ENCODE measurements around the gene PTPRB.
"Not testable (repeated sequence)": the region's sequence is repeated elsewhere in the genome, so short reads cannot be mapped to it uniquely, and the experiment has no call there.

PTPRB gene

DNA sequence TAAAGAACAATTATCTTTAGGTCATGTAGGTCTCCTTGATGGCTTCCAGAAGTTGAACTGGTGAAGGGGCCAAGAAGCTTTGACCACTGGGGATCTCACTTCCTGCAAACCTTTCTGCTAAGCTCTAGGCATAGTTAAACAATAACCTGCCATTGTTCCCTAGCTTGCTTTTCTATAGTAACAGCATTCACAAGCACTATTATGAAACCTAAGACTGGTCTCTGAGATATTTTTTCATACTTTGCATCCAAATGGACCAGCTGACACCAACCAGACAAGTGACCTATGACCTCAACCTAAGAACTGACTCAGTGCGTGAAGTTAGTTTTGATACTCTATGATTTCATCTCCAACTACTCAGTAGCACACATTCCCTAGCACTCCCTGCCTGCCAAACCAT lies 129.1 kb downstream of the PTPRB start (continued):
- TF ChIP-seq, protein P1, sequence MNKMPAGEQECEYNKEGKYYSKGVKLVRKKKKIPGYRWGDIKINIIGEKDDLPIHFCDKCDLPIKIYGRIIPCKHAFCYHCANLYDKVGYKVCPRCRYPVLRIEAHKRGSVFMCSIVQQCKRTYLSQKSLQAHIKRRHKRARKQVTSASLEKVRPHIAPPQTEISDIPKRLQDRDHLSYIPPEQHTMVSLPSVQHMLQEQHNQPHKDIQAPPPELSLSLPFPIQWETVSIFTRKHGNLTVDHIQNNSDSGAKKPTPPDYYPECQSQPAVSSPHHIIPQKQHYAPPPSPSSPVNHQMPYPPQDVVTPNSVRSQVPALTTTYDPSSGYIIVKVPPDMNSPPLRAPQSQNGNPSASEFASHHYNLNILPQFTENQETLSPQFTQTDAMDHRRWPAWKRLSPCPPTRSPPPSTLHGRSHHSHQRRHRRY (tag by site-specific recombination; IDR thresholded peaks at IDR 0.05): no peak
- TF ChIP-seq ZNF558 (tag by site-specific recombination; IDR thresholded peaks at IDR 0.05) (no peak), ZSCAN23 (tag by site-specific recombination; IDR thresholded peaks at IDR 0.05) (no peak), ZNF777 (tag by site-specific recombination; IDR thresholded peaks at IDR 0.05; ENCODE audit: borderline replicate concordance) (no peak), ZNF146 (tag by site-specific recombination; IDR thresholded peaks at IDR 0.05) (no peak), ZNF157 (tag by site-specific recombination; IDR thresholded peaks at IDR 0.05) (no peak), ZNF140 (tag by site-specific recombination; IDR thresholded peaks at IDR 0.05) (no peak)

DNA sequence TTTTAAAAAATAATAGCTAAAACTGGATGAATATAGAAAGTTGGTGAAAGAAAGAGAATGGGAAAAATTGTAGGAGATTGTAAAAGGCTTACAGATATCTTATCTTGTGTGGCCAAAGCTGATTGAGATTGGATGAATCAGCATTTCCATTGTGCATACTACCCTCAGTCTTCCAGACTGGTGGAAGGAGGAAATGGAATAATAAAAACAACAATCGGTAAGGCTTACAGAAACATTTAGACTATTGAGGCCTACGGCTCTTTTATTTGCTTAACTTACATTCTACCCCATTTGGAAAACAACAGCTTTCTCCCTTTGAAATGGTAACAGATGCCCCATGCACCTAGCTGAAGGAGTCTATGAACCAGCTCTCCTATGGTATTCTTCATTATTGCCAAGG lies 129.8 kb downstream of the PTPRB start:
- POLR2A ChIA-PET: interaction anchor here (0.6 kb wide), 1 partner anchor 141 kb away, joined by 3 read pairs; the partner anchor contains the start of gene KCNMB4
- no peaks in the 10 kb centered on the region for H3K4me1 ChIP-seq (ENCODE audit: control insufficient read depth, insufficient read depth, low read length)
- no peaks in the 10 kb centered on the region for H3K36me3 ChIP-seq (ENCODE audit: control insufficient read depth in 2 of 2, insufficient read depth in 1 of 2, low read length in 2 of 2)
- no peak overlapping the region for H3K27ac ChIP-seq (ENCODE audit: extremely low read depth, low read depth, low read length)
- no peak overlapping the region for H3K4me3 ChIP-seq (ENCODE audit: low read depth, low read length)
- no peak for TF ChIP-seq ZNF558 (tag by site-specific recombination; IDR thresholded peaks at IDR 0.05)
- TF ChIP-seq MZF1 (tag by site-specific recombination; IDR thresholded peaks at IDR 0.05; ENCODE audit: borderline replicate concordance): no peak
- TF ChIP-seq, protein P2, sequence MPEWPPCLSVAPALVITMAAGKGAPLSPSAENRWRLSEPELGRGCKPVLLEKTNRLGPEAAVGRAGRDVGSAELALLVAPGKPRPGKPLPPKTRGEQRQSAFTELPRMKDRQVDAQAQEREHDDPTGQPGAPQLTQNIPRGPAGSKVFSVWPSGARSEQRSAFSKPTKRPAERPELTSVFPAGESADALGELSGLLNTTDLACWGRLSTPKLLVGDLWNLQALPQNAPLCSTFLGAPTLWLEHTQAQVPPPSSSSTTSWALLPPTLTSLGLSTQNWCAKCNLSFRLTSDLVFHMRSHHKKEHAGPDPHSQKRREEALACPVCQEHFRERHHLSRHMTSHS (tag by site-specific recombination; IDR thresholded peaks at IDR 0.05): no peak
- no peak for TF ChIP-seq ZFHX2 (tag by site-specific recombination; conservative IDR thresholded peaks at IDR 0.05)
- no peak for TF ChIP-seq SCRT1 (tag by site-specific recombination; IDR thresholded peaks at IDR 0.05; ENCODE audit: borderline replicate concordance)
- TF ChIP-seq, protein P3, sequence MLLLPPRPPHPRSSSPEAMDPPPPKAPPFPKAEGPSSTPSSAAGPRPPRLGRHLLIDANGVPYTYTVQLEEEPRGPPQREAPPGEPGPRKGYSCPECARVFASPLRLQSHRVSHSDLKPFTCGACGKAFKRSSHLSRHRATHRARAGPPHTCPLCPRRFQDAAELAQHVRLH (tag by site-specific recombination; IDR thresholded peaks at IDR 0.05): no peak
- CTCF ChIA-PET: interaction anchor here (0.5 to 0.6 kb wide), 2 partner anchors 54 to 313 kb away, joined by 3 read pairs; no protein-coding TSS in a partner anchor
- H3K9me3 ChIP-seq (ENCODE audit: control insufficient read depth, insufficient read depth, low read depth, low read length): no peaks in the 10 kb centered on the region

DNA sequence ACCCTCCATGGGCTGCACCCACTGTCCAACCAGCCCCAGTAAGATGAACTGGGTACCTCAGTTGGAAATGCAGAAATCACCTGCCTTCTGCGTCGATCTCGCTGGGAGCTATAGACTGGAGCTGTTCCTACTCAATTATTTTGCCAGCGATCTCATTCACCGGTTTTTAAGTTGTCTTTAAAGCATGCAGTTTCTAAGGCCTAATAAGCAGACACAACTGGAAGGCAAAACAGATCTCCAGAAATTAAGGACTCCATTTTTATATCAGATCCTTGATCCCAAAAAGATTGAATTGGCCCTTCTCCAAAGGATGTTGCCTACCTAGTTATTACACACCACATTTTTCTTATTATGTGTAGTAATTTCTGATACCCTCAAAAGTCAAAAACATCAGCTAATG lies 139.7 kb downstream of the PTPRB start:
- H3K4me3 ChIP-seq (ENCODE audit: low read depth, low read length): no peak overlapping the region
- no peaks in the 10 kb centered on the region for H3K9me3 ChIP-seq (ENCODE audit: control insufficient read depth, insufficient read depth, low read depth, low read length)
- ChIA-PET POLR2A (no interaction called here), CTCF (interaction anchor here (0.6 kb wide), 1 partner anchor 53 kb away, joined by 4 read pairs; no protein-coding TSS in a partner anchor)
- no peaks in the 10 kb centered on the region for H3K4me1 ChIP-seq (ENCODE audit: control insufficient read depth, insufficient read depth, low read length)
- TF ChIP-seq FEZF1 (tag by site-specific recombination; IDR thresholded peaks at IDR 0.05): no peak
- no peak for TF ChIP-seq ZNF596 (tag by site-specific recombination; IDR thresholded peaks at IDR 0.05)
- no peak for TF ChIP-seq HOXA7 (CRISPR knock-in tag; IDR thresholded peaks at IDR 0.05; ENCODE audit: borderline replicate concordance)
- no peak for TF ChIP-seq ZNF544 (tag by site-specific recombination; IDR thresholded peaks at IDR 0.05)
- TF ChIP-seq ZNF391 (tag by site-specific recombination; IDR thresholded peaks at IDR 0.05; ENCODE audit: borderline replicate concordance, low read depth): no peak
- no peak for TF ChIP-seq GLI4 (tag by site-specific recombination; IDR thresholded peaks at IDR 0.05)
- TF ChIP-seq SETDB1 (IDR thresholded peaks at IDR 0.05; ENCODE audit: insufficient read length, low read length): peak; percentile 61
- no peak for TF ChIP-seq WT1 (tag by site-specific recombination; IDR thresholded peaks at IDR 0.05)
- no peak overlapping the region for H3K27ac ChIP-seq (ENCODE audit: extremely low read depth, low read depth, low read length)
- H3K36me3 ChIP-seq (ENCODE audit: control insufficient read depth in 2 of 2, insufficient read depth in 1 of 2, low read length in 2 of 2): no peaks in the 10 kb centered on the region

DNA sequence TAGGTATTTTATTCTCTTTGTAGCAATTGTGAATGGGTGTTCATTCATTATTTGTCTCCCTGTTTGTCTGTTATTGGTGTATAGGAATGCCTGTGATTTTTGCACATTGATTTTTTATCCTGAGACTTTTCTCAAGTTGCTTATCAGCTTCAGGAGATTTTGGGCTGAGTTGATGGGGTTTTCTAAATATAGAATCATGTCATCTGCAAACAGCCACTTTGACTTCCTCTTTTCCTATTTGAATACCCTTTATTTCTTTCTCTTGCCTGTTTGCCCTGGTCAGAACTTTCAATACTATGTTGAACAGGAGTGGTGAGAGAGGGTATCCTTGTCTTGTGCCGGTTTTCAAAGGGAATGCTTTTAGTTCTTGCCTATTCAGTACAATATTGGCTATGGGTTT lies 144.3 kb downstream of the PTPRB start:
- H3K9me3 ChIP-seq (ENCODE audit: control insufficient read depth, insufficient read depth, low read depth, low read length); POLR2A ChIA-PET; H3K4me1 ChIP-seq (ENCODE audit: control insufficient read depth, insufficient read depth, low read length); H3K4me3 ChIP-seq (ENCODE audit: low read depth, low read length); H3K36me3 ChIP-seq (ENCODE audit: control insufficient read depth in 2 of 2, insufficient read depth in 1 of 2, low read length in 2 of 2); H3K27ac ChIP-seq (ENCODE audit: extremely low read depth, low read depth, low read length); CTCF ChIA-PET: not testable (repeated sequence)

Data from HEK293 (cell line).